Hepatocyte (in vitro differentiated cells): Measurements from ENCODE around the gene TPK1. TPM values are rescaled to one million over a fixed set of nuclear protein-coding genes. Genes with fewer than 3 reads are reported as not detected.

ENCODE experiments used
- DNase-seq: peaks from one replicate; pipeline ENCODE4 v3.0.0-alpha.2; 2016; ENCODE audit warnings: low spot score
- H2AFZ ChIP-seq: fragments of 200-600 bp; sonication (generic); 2 replicates; pipeline ENCODE4 v1.6.0; 2016; ENCODE audit warnings: antibody characterized with exemption, mild to moderate bottlenecking
- H3K27ac ChIP-seq: fragments of 200-600 bp; sonication (generic); 2 replicates; pipeline ENCODE4 v1.5.1; 2016; ENCODE audit warnings: mild to moderate bottlenecking
- H3K27me3 ChIP-seq: fragments of 200-600 bp; sonication (generic); 2 replicates; pipeline ENCODE4 v1.6.1; 2016
- H3K36me3 ChIP-seq: fragments of 200-600 bp; sonication (generic); replicated peaks from 2 replicates; pipeline ENCODE4 v1.5.1; 2016; ENCODE audit warnings: low read depth; ENCODE audit not compliant: insufficient read depth
- H3K4me1 ChIP-seq: fragments of 200-600 bp; sonication (generic); 2 replicates; pipeline ENCODE4 v1.5.1; 2016; ENCODE audit warnings: mild to moderate bottlenecking, moderate library complexity; ENCODE audit not compliant: insufficient read depth
- H3K4me2 ChIP-seq: fragments of 200-600 bp; sonication (generic); 2 replicates; pipeline ENCODE4 v1.6.0; 2016
- H3K4me3 ChIP-seq: fragments of 200-600 bp; sonication (generic); 2 replicates; pipeline ENCODE4 v1.5.1; 2016; ENCODE audit warnings: mild to moderate bottlenecking
- H3K79me2 ChIP-seq: fragments of 200-600 bp; sonication (generic); 2 replicates; pipeline ENCODE4 v1.6.0; 2017; ENCODE audit warnings: mild to moderate bottlenecking
- H3K9me2 ChIP-seq: fragments of 200-600 bp; sonication (generic); replicated peaks from 2 replicates; pipeline ENCODE4 v1.6.0; 2017; ENCODE audit warnings: mild to moderate bottlenecking; ENCODE audit not compliant: insufficient read depth
- H3K9me3 ChIP-seq: fragments of 200-600 bp; sonication (generic); 2 replicates; pipeline ENCODE4 v1.5.1; 2016; ENCODE audit warnings: low read depth, mild to moderate bottlenecking
- H4K20me1 ChIP-seq: fragments of 200-600 bp; sonication (generic); 2 replicates; pipeline ENCODE4 v1.6.0; 2016; ENCODE audit warnings: mild to moderate bottlenecking; ENCODE audit not compliant: insufficient read depth, poor library complexity, severe bottlenecking
- EZH2 ChIP-seq: fragments of 200-600 bp; sonication (generic); IDR thresholded peaks from 2 replicates; pipeline ENCODE4 v1.6.1; 2016; ENCODE audit warnings: antibody characterized with exemption, mild to moderate bottlenecking, borderline replicate concordance
- EZH2phosphoT487 ChIP-seq: fragments of 200-600 bp; sonication (generic); IDR thresholded peaks from one replicate; pipeline ENCODE4 v1.6.1; 2018; ENCODE audit warnings: antibody characterized with exemption, mild to moderate bottlenecking, low read depth, moderate library complexity; ENCODE audit not compliant: unreplicated experiment, severe bottlenecking
- WGBS: methylation state at CpG from one replicate; pipeline ENCODE4 v1.1.6; 2016; ENCODE audit warnings: low lambda C conversion rate; ENCODE audit errors: missing lambda C conversion rate; 5-methylcytosine and 5-hydroxymethylcytosine counted together
- polyA plus RNA-seq: library from polyadenylated mRNA; unstranded; fragments of >200 nt; fragmentation: Nextera tagmentation; extraction: Ambion mirVana; gene quantifications from 2 replicates; pipeline ENCODE4 v1.2.1, GENCODE V29; 2016
- total RNA-seq: library from RNA; depleted of rRNA; stranded (reverse); fragments of >200 nt; gene quantifications from 2 replicates; pipeline ENCODE4 v1.2.3, GENCODE V29; 2014
- TF ChIP-seq, protein P1 (sequence below): fragments of 200-600 bp; sonication (generic); IDR thresholded peaks from 2 replicates; pipeline ENCODE4 v1.5.1; 2016; ENCODE audit warnings: antibody characterized with exemption, mild to moderate bottlenecking; ENCODE audit not compliant: poor library complexity

Gene TPK1
- total and polyA plus RNA-seq, 2 experiments from 2014 or later, result 8.7 to 9.7 TPM

DNA sequence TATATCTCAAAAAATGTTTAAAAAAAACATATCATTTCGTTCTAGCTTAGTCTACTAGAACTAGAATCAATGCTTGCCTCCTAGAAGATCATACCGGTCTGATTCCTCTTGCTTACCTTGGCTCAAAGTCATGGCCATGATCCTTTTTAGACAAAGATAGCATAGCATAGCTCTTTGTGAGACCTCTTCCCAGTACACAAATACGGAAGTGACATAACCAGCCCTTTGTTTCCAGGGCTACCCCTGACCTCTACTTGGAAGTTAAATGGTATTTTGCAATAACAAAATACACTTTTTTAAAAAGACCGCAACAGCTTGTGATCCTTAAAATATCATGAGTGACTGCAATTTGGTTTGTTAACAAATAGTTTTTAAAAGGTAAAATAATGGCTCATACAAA, 301.7 kb downstream of the TPK1 start:
- Histone ChIP-seq H3K36me3 (no peaks in the 10 kb centered on the region), H3K27me3 (no peaks in the 10 kb centered on the region), H3K4me3 (no peak overlapping the region), H3K4me2 (no peak overlapping the region), H3K9me3 (no peaks in the 10 kb centered on the region), H3K4me1 (no peaks in the 10 kb centered on the region), H2AFZ (no peak overlapping the region), H3K27ac (no peak overlapping the region), H4K20me1 (no peaks in the 10 kb centered on the region), H3K79me2 (no peaks in the 10 kb centered on the region), H3K9me2 (no peaks in the 10 kb centered on the region)
- no peak for DNase-seq
- TF ChIP-seq, protein P1, sequence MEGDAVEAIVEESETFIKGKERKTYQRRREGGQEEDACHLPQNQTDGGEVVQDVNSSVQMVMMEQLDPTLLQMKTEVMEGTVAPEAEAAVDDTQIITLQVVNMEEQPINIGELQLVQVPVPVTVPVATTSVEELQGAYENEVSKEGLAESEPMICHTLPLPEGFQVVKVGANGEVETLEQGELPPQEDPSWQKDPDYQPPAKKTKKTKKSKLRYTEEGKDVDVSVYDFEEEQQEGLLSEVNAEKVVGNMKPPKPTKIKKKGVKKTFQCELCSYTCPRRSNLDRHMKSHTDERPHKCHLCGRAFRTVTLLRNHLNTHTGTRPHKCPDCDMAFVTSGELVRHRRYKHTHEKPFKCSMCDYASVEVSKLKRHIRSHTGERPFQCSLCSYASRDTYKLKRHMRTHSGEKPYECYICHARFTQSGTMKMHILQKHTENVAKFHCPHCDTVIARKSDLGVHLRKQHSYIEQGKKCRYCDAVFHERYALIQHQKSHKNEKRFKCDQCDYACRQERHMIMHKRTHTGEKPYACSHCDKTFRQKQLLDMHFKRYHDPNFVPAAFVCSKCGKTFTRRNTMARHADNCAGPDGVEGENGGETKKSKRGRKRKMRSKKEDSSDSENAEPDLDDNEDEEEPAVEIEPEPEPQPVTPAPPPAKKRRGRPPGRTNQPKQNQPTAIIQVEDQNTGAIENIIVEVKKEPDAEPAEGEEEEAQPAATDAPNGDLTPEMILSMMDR, result no peak
- 80% methylated on average over 4 of the region's 4 CpGs for WGBS

DNA sequence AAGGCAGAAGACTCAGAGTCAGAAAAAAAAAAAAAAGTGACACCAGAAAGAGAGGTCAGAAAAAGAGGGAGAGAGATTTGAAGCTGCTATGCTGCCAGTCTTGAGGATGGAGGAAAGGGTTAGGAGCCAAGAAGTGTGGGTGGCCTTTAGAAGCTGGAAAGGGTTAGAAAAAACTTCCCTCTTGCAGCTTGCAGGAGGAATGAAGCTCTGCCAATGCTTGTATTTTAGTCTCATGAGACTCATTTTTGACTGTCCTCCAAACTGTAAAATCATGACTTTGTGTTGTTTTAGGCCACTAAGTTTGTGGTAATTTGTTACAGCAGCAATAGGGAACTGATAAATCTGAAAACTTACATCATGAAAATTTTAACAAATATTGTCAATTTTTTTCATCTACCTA, 304.7 kb downstream of the TPK1 start:
- no peak overlapping the region for H2AFZ ChIP-seq
- no peaks in the 10 kb centered on the region for H3K9me3 ChIP-seq
- H3K4me1 ChIP-seq, result no peaks in the 10 kb centered on the region
- no peaks in the 10 kb centered on the region for H3K79me2 ChIP-seq
- no peak for TF ChIP-seq EZH2phosphoT487
- TF ChIP-seq EZH2, result no peak
- TF ChIP-seq, protein P1, result no peak
- no peaks in the 10 kb centered on the region for H3K9me2 ChIP-seq
- no peak overlapping the region for H3K4me3 ChIP-seq
- no peak for DNase-seq
- H3K27ac ChIP-seq, result no peak overlapping the region
- H3K4me2 ChIP-seq, result no peak overlapping the region
- no peaks in the 10 kb centered on the region for H3K36me3 ChIP-seq
- H3K27me3 ChIP-seq, result no peaks in the 10 kb centered on the region
- no peaks in the 10 kb centered on the region for H4K20me1 ChIP-seq

DNA sequence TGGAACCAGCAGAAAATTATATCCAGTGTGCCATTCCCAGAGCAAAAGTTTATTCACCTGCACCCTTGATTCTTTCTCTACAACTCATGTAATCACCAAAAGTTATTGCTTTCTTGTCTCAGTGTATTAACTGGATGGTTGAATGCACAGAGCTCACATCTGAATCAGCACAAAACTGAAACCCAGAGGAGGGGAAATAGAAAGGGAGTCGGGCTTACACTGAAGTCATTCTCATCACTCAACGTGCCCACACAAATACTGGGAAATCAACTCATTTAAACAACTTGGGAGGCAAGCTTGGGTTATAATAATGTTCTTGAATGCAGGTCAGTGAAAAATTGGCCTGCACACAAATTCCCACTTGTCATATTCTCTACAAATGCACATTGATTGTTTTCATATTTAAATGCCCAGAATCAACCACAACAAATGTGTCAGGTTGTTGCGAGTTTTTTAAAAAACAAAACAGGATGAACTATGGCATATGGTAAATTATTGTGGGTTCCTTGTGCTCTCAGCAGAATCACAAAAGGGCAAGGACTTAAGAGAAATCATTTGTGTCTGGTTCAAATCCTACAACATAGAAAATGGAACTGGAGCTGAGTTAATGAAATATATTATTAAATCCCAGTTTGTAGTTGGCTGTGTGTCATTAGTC, 306.5 kb downstream of the TPK1 start:
- Histone ChIP-seq H3K4me1 (no peaks in the 10 kb centered on the region), H3K4me2 (no peak overlapping the region), H3K79me2 (no peaks in the 10 kb centered on the region), H3K9me2 (no peaks in the 10 kb centered on the region), H2AFZ (no peak overlapping the region), H3K27me3 (no peaks in the 10 kb centered on the region), H4K20me1 (no peaks in the 10 kb centered on the region), H3K27ac (no peak overlapping the region), H3K4me3 (no peak overlapping the region), H3K36me3 (no peaks in the 10 kb centered on the region), H3K9me3 (no peaks in the 10 kb centered on the region)
- no peak for DNase-seq
- 86% methylated on average over 3 of the region's 3 CpGs for WGBS
- TF ChIP-seq EZH2, result no peak
- TF ChIP-seq, protein P1, result no peak
- TF ChIP-seq EZH2phosphoT487, result no peak
